Activated naive CD8-positive, alpha-beta T cell treated with anti-CD3 and anti-CD28 coated beads, Interleukin-2, amount 50 U/mL, for 24 hours (primary cell): ENCODE data around the gene SPG21.

ENCODE experiments used
- ATAC-seq: fragments of 150-1000 bp; cut with Tn5 transposase; one replicate; pipeline ENCODE4 v1.10.0; 2021
- DNase-seq: peaks from one replicate; pipeline ENCODE4 v3.0.0; 2021
- H3K27ac Mint-ChIP-seq: one replicate; pipeline ENCODE4 v1.8.0; 2021; ENCODE audit warnings: mild to moderate bottlenecking, mixed read lengths
- H3K27me3 Mint-ChIP-seq: one replicate; pipeline ENCODE4 v1.8.0; 2021; ENCODE audit warnings: mixed read lengths
- H3K36me3 Mint-ChIP-seq: one replicate; pipeline ENCODE4 v1.8.0; 2021; ENCODE audit warnings: low read depth, mixed read lengths
- H3K4me1 Mint-ChIP-seq: one replicate; pipeline ENCODE4 v1.8.0; 2021; ENCODE audit warnings: mixed read lengths
- H3K4me3 Mint-ChIP-seq: one replicate; pipeline ENCODE4 v1.8.0; 2021; ENCODE audit warnings: mild to moderate bottlenecking, moderate library complexity, mixed read lengths
- H3K9me3 Mint-ChIP-seq: one replicate; pipeline ENCODE4 v1.8.0; 2021; ENCODE audit warnings: mixed read lengths

The SPG21 gene

GRCh38 chr15:64938192-64938591 lies 51.5 kb downstream of the SPG21 start:
- Mint-ChIP-seq H3K27ac (no peak overlapping the region), H3K36me3 (peaks cover 4% of the 10 kb centered on the region), H3K27me3 (no peaks in the 10 kb centered on the region), H3K4me1 (no peaks in the 10 kb centered on the region), H3K9me3 (no peaks in the 10 kb centered on the region), H3K4me3 (no peak overlapping the region)
- DNase-seq: no peak
- ATAC-seq: no peak

GRCh38 chr15:64934023-64934422 lies 55.7 kb downstream of the SPG21 start:
- Mint-ChIP-seq H3K4me3 (no peak overlapping the region), H3K9me3 (no peaks in the 10 kb centered on the region), H3K4me1 (no peaks in the 10 kb centered on the region), H3K27me3 (no peaks in the 10 kb centered on the region), H3K36me3 (peaks cover 4% of the 10 kb centered on the region), H3K27ac (no peak overlapping the region)
- ATAC-seq (no peak), DNase-seq (no peak)

DNA sequence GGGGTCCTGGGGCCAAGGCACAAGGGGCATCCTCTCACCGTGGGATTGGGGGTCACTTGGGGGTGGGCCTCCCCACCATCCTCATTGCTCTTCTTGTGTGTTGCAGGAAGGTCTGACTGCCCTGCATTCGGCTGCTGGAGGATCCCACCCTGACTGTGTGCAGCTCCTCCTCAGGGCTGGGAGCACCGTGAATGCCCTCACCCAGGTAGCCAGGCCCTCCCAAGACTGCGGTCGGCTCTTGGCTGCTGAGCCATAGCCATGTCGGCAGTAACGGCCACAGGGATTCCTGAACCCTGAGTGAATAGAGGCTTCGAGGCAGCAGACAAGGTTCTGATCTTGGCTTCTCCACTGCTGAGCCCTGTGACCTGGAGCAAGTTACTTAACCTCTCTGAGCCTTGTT lies 58.3 kb downstream of the SPG21 start:
- ATAC-seq: no peak
- H3K27ac Mint-ChIP-seq: no peak overlapping the region
- peaks cover 4% of the 10 kb centered on the region for H3K36me3 Mint-ChIP-seq
- DNase-seq: no peak
- H3K4me3 Mint-ChIP-seq: no peak overlapping the region
- H3K4me1 Mint-ChIP-seq: peaks cover 2% of the 10 kb centered on the region
- H3K27me3 Mint-ChIP-seq: no peaks in the 10 kb centered on the region
- H3K9me3 Mint-ChIP-seq: no peaks in the 10 kb centered on the region

DNA sequence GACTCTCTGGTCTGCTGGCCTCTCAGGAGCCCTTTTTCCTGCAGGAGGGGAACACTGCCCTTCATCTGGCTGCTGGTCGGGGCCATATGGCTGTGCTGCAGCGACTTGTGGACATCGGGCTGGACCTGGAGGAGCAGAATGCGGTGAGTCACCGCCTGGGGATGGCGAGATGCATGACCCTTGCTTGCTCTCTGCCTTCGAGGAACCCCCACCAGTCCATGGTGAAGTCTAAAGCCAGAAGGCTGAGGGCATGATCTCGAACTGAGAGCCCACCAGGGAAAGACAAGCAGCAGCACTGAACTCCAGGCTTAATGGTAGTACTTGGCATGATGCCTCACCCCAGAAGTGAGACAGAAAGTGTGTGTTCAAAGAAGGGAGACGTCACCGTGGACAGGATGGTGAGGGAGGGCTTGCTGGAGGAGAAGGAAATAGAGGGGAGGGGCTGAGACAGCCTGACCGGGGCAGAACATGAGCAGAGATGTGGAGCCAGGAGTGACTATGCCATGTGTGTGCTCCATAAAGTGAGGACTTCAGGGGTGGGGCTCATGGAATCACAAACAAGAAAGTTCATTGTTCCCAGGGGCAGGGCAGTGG lies 58.8 kb downstream of the SPG21 start:
- no peaks in the 10 kb centered on the region for H3K27me3 Mint-ChIP-seq
- no peak overlapping the region for H3K4me3 Mint-ChIP-seq
- peaks cover 2% of the 10 kb centered on the region for H3K4me1 Mint-ChIP-seq
- no peak for DNase-seq
- H3K36me3 Mint-ChIP-seq: peaks cover 6% of the 10 kb centered on the region
- ATAC-seq: no peak
- H3K9me3 Mint-ChIP-seq: no peaks in the 10 kb centered on the region
- no peak overlapping the region for H3K27ac Mint-ChIP-seq

DNA sequence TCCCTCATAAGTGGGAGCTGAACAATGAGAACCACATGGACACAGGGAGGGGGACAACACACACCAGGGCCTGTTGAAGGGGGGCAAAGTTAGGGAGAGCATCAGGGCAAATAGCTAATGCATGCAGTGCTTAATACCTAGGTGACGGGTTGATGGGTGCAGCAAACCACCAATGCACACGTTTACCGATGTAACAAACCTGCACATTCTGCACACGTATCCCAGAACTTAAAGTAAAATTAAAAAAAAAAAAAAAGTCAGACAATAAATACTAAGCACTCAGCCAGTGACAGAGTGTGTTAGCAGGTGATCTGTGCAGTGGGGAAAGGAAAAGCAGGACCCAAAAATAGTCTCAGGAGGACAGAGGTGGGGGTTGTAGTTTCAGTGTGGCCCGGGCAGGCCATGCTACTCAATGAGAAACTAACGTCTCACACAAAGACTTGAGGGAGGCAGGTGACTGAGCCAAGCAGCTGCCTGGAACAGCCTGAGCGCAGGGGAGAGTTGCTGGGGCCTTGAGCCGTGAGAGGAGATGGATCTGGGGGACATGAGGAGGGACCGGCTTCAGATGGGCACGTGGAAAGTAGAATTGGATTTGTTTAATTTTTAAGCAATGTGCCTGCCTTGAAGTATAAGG lies 59.6 kb downstream of the SPG21 start:
- peaks cover 6% of the 10 kb centered on the region for H3K36me3 Mint-ChIP-seq
- peaks cover 2% of the 10 kb centered on the region for H3K4me1 Mint-ChIP-seq
- ATAC-seq (no peak), DNase-seq (no peak)
- no peak overlapping the region for H3K27ac Mint-ChIP-seq
- no peaks in the 10 kb centered on the region for H3K27me3 Mint-ChIP-seq
- no peaks in the 10 kb centered on the region for H3K9me3 Mint-ChIP-seq
- no peak overlapping the region for H3K4me3 Mint-ChIP-seq

GRCh38 chr15:64928626-64929220 lies 61.0 kb downstream of the SPG21 start:
- Mint-ChIP-seq H3K36me3 (peaks cover 3% of the 10 kb centered on the region), H3K4me1 (peaks cover 2% of the 10 kb centered on the region), H3K27me3 (no peaks in the 10 kb centered on the region), H3K27ac (no peak overlapping the region), H3K9me3 (no peaks in the 10 kb centered on the region), H3K4me3 (no peak overlapping the region)
- no peak for ATAC-seq
- DNase-seq: no peak

DNA sequence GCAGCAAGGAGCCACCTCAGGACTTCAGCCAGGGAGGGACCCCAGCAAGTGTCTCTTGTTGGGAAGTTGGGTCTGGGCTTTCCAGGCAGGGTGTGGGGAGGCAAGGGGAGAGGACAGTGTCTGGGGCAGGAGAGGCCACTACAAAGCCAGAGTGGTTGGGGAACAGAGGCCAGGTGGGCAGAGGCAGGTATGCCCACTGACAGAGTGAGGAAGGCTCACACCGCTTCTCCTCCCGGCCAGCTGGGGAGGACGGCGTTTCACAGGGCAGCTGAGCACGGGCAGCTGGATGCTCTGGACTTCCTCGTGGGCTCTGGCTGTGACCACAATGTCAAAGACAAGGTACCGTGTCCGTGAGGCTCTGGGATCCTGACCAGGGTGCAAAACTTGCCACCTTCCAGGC lies 63.1 kb downstream of the SPG21 start:
- no peak for ATAC-seq
- Mint-ChIP-seq H3K4me1 (peaks cover 4% of the 10 kb centered on the region), H3K27ac (no peak overlapping the region), H3K27me3 (no peaks in the 10 kb centered on the region), H3K36me3 (peaks cover 2% of the 10 kb centered on the region), H3K9me3 (no peaks in the 10 kb centered on the region), H3K4me3 (no peak overlapping the region)
- no peak for DNase-seq

GRCh38 chr15:64925335-64926330 lies 64.1 kb downstream of the SPG21 start:
- H3K4me3 Mint-ChIP-seq: no peak overlapping the region
- H3K9me3 Mint-ChIP-seq: no peaks in the 10 kb centered on the region
- DNase-seq: no peak
- H3K36me3 Mint-ChIP-seq: peaks cover 2% of the 10 kb centered on the region
- H3K27ac Mint-ChIP-seq: no peak overlapping the region
- no peaks in the 10 kb centered on the region for H3K27me3 Mint-ChIP-seq
- no peak for ATAC-seq
- peaks cover 4% of the 10 kb centered on the region for H3K4me1 Mint-ChIP-seq

GRCh38 chr15:64923546-64923945 lies 66.2 kb downstream of the SPG21 start:
- no peaks in the 10 kb centered on the region for H3K9me3 Mint-ChIP-seq
- no peak for ATAC-seq
- H3K4me3 Mint-ChIP-seq: no peak overlapping the region
- peaks cover 4% of the 10 kb centered on the region for H3K4me1 Mint-ChIP-seq
- DNase-seq: no peak
- no peaks in the 10 kb centered on the region for H3K27me3 Mint-ChIP-seq
- peaks cover 2% of the 10 kb centered on the region for H3K36me3 Mint-ChIP-seq
- no peak overlapping the region for H3K27ac Mint-ChIP-seq

- DNase-seq (no peak), ATAC-seq (no peak)
- H3K27me3 Mint-ChIP-seq: no peaks in the 10 kb centered on the region
- H3K4me3 Mint-ChIP-seq: no peak overlapping the region
- H3K36me3 Mint-ChIP-seq: peaks cover 2% of the 10 kb centered on the region
- H3K9me3 Mint-ChIP-seq: no peaks in the 10 kb centered on the region
- no peak overlapping the region for H3K27ac Mint-ChIP-seq
- peaks cover 2% of the 10 kb centered on the region for H3K4me1 Mint-ChIP-seq
Measured at GRCh38 chr15:64921711-64922110, 68.0 kb downstream of the SPG21 start.

- Mint-ChIP-seq H3K36me3 (no peaks in the 10 kb centered on the region), H3K9me3 (no peaks in the 10 kb centered on the region), H3K27me3 (no peaks in the 10 kb centered on the region), H3K4me1 (peaks cover 2% of the 10 kb centered on the region), H3K4me3 (no peak overlapping the region), H3K27ac (no peak overlapping the region)
- ATAC-seq (no peak), DNase-seq (no peak)
Measured at GRCh38 chr15:64919721-64920120, 70.0 kb downstream of the SPG21 start.

GRCh38 chr15:64917211-64917610 lies 72.5 kb downstream of the SPG21 start:
- no peaks in the 10 kb centered on the region for H3K36me3 Mint-ChIP-seq
- H3K4me1 Mint-ChIP-seq: no peaks in the 10 kb centered on the region
- H3K27me3 Mint-ChIP-seq: peaks cover 1% of the 10 kb centered on the region
- DNase-seq (no peak), ATAC-seq (no peak)
- H3K9me3 Mint-ChIP-seq: no peaks in the 10 kb centered on the region
- H3K27ac Mint-ChIP-seq: no peak overlapping the region
- no peak overlapping the region for H3K4me3 Mint-ChIP-seq

- peaks cover 2% of the 10 kb centered on the region for H3K27me3 Mint-ChIP-seq
- DNase-seq (no peak), ATAC-seq (no peak)
- H3K36me3 Mint-ChIP-seq: no peaks in the 10 kb centered on the region
- H3K9me3 Mint-ChIP-seq: no peaks in the 10 kb centered on the region
- H3K4me3 Mint-ChIP-seq: no peak overlapping the region
- H3K27ac Mint-ChIP-seq: no peak overlapping the region
- peaks cover under 1% of the 10 kb centered on the region for H3K4me1 Mint-ChIP-seq
Measured at GRCh38 chr15:64916365-64916764, 73.3 kb downstream of the SPG21 start.

- Mint-ChIP-seq H3K36me3 (no peaks in the 10 kb centered on the region), H3K9me3 (no peaks in the 10 kb centered on the region), H3K27ac (no peak overlapping the region), H3K4me3 (no peak overlapping the region), H3K4me1 (peaks cover 5% of the 10 kb centered on the region), H3K27me3 (peaks cover 6% of the 10 kb centered on the region)
- no peak for ATAC-seq
- no peak for DNase-seq
Measured at GRCh38 chr15:64915518-64916227, 74.0 kb downstream of the SPG21 start.
